GM18505 (cell line): Measurements from ENCODE around the gene SANBR.

Experiments
- ATAC-seq: cut with Tn5 transposase; IDR thresholded peaks from one replicate; pipeline ENCODE4 v1.9.1; 2021; ENCODE audit not compliant: unreplicated experiment
- POLR2A ChIP-seq: IDR thresholded peaks from 4 replicates; pipeline ENCODE4 v1.6.1; 2011; ENCODE audit warnings: borderline replicate concordance; ENCODE audit not compliant: insufficient read depth, insufficient read length; ENCODE audit errors: extremely low read depth

The SANBR gene

DNA sequence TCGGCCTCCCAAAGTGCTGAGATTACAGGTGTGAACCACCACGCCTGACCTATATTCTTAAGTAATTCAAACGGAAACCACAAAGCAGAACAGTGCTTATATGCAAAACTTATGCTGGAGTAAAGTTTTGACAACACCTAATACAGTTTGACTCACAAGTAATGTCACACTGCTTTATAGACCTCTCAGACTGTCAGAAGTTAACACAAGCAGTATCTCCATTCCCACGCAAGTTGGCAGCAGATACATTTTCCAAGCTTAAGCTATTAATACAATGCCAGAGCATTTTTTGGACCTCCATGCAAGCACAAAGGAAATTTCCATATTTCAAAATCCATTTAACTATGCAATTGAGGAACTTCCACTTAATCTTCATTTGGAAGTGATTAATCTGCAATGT, 21.0 kb upstream of the SANBR start:
- ATAC-seq = no peak
- TF ChIP-seq POLR2A = no peak

DNA sequence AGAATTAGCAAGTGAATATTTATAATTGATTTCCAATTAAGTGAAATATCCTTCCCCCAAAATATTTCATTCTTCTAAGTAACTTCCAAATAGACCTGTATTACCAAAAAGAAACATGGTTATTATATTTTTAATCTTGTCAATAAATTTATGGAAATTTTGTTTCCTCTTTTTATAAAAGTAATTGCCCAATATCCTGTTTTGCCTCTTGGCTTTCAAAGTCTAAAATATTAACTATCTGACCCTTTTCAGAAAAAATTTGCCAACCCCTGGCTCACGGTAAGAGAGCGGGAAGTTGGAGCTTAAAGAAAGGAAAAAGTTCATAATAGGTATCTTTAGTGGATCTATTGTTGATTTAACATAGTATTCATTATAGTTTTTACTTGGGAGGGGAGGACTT, 20.4 kb upstream of the SANBR start:
- no peak for ATAC-seq
- TF ChIP-seq POLR2A = no peak

DNA sequence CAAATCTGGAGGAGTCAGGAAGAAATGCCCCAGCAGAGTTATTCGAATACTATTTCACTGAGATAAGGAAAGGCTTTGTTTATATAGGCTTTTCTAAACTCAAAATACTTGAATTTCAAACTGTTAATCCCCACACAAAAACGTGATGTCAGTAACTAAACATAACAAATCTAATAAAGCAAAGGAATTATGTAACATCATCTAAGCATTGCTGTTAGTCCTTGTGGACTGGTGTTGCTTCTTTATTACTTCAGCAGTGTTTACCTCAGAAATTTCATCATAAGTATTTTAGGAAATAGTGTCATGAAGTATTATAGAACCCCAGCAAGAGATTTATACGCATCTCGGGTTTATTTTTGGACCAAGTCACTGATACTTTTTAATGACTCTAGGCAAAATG, 19.7 kb upstream of the SANBR start:
- TF ChIP-seq POLR2A = no peak
- no peak for ATAC-seq

DNA sequence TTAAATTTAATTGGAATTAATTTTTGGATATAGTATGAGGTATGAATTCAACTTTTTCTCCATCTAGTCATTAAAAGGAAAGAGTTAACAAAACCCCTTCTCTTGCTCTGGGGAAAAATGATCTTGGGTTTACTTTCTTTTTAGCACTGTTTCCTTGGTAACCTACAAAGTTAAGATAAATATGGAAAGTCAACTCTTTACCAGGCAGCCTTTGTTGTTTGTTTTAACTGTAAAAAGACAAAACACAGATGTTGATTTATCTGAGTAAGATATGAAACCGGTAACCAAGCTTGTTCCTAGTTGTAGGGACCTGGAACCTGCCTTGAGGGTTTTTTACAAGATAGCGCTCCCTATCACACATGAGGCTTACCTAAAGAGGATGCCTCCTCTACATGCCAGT, 10.1 kb upstream of the SANBR start:
- ATAC-seq = no peak

DNA sequence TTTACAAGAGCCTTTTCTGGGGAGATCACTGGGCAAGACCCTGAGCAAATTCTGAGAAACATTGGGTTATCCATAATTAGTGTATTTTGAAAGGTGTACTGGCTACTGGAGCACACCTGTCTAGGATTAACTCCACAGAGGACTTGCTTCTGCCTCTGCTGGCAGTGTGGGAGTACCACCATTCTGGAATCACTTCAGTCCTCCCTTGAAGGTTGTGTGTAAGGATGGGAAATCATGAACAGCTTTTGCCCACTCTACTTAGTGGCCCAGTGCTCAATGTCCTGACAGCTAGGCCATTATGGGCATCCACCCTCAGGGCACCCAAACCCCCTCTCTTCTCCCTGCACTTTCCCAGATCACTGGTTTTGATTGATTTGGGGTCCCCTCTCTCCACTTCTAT, 8.1 kb upstream of the SANBR start:
- TF ChIP-seq POLR2A = no peak
- no peak for ATAC-seq

More for the DNA sequence above, 10.1 kb upstream of the SANBR start:
- TF ChIP-seq POLR2A = no peak

DNA sequence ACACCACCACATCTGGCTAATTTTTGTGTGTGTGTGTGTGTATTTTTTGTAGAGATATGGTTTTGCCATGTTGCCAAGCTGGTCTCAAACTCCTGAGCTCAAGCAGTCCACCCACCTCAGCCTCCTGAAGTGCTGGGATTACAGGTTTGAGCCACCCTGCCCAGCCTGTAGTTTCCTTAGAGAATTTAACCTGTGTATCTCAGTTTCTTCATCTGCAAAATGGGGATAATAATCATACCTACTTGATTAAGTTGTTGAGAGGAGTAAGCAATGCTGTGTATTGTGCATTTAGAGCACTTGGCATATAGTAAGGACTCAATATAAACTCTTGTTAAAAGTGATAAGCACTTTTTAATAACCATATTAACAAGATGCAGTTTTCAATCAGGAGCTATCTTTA, 6.3 kb upstream of the SANBR start:
- TF ChIP-seq POLR2A = no peak
- ATAC-seq = no peak

DNA sequence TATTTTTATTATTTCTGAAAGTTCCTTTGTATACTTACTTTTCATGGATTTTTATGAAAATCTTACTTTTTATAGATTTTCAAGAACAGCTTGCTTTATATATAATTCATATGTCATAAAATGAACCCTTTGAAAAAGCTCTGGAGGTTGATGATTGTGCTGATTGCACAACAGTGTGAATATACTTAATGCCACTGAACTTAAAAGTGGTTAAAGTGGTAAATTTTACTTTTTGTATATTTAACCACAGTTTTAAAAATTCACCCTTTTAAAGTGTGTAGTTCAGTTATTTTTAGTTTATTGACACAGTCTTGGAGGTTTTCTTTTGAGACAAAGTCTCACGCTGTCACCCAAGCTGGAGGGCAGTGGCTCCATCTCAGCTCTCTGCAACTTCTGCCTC, 8.4 kb downstream of the SANBR start:
- no peak for ATAC-seq
- no peak for TF ChIP-seq POLR2A

DNA sequence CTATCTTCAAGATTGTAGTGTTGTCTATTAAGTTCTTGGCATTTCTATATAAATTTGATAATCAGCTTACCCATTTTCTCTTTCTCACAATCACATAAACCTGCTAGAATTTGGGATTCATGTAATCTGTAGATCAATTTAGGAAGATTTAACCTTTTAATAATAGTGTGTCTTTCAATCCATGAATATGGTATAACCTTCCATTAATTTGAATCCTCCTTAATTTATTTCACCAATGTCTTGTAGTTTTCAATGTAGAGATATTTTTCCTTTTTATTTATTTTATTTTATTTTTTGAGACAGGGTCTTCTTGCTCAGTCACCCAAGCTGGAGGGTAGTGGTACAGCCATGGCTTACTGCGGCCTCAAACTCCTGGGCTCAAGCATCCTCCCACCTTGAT, 20.2 kb downstream of the SANBR start:
- TF ChIP-seq POLR2A = no peak
- ATAC-seq = no peak

DNA sequence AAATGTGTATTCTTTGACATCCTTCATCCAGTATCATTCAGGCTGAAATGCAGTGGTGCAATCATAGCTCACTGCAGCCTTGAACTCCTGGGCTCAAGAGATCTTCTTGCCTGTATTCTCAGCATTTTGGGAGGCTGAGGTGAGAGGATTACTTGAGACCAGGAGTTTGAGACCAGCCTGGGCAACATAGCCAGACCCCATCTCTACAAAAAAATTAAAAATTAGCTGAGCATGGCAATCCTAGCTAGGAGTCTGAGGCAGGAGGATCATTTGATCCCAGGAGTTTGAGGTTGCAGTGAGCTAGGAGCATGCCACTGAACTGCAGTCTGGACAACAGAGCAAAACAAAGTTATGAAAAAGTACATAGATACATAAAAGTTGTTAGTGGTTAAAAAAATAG, 24.1 kb downstream of the SANBR start:
- TF ChIP-seq POLR2A = no peak
- no peak for ATAC-seq

DNA sequence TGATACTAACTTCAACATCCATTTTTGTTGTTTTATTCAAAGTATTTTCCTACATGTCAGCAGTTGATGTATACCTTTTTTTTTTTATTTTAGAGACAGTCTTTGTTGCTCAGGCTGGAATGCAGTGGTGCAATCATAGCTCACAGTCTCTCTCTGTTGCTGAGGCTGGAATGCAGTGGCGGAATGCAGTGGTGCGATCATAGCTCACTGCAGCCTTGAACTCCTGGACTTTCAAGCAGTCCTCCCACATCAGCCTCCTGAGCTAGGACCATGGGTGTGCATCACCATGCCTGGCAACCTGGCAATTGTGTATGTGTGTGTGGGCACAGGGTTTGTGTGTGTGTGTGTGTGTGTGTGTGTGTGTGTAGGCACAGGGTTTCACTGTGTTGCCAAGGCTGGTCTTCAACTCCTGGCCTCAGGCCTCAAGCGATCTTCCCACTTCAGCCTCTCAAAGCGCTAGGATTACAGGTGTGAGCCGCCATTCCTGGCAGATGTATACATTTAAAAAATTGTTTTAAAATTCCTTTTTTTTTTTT, 24.8 kb downstream of the SANBR start:
- no peak for ATAC-seq
- no peak for TF ChIP-seq POLR2A

DNA sequence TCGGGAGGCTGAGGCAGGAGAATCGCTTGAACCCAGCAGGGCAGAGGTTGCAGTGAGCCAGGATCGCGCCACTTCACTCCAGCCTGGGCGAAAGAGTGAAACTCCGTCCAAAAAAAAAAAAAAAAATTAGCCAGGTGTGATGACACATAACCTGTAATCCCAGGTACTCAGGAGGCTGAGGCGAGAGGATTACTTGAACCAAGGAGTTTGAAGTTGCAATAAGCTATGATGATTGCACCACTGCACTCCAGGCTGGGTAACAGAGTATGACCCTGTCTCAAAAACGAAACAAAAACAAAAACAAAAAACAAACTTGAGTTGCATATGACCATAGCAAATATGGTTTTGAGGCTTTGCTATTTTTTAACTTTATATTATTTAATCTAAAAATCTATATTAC, 25.8 kb downstream of the SANBR start:
- TF ChIP-seq POLR2A = no peak
- ATAC-seq = no peak

DNA sequence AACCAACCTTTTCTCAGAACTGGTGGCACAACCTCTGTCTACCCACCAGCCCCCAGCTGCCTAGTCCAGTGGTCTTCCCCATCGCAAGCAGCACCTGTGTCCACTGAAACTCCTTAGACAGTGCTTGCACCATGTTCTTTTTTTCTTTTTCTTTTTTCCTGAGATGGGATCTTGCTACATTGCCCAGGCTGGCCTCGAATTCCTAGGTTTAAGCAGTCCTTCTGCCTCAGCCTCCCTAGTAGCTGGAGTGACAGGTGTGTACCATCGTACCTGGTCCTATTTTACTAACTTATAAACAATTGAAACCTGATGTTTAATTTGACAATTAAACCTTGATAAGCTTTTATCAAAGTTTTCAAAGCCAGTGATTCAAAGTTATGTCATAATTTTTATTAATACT, 30.8 kb downstream of the SANBR start:
- TF ChIP-seq POLR2A = no peak
- no peak for ATAC-seq

DNA sequence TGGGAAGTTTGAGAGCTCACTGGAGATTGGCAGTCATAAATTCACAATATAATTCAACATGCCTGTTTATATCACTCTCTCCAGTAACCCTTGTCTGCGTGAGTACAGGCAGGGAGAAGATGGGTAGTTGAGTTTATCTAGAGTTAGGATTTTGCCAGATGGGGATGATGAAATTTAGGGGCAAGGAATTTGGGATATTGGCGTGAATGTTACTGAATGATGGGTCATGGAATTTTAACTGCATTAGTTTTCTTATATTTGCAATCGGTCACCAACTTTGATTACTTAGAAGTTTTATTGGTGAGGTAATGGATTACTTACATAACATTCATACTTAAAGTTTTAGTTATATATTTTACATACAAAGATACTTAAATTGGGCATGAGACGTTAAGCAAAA, 35.1 kb downstream of the SANBR start:
- no peak for ATAC-seq
- no peak for TF ChIP-seq POLR2A

DNA sequence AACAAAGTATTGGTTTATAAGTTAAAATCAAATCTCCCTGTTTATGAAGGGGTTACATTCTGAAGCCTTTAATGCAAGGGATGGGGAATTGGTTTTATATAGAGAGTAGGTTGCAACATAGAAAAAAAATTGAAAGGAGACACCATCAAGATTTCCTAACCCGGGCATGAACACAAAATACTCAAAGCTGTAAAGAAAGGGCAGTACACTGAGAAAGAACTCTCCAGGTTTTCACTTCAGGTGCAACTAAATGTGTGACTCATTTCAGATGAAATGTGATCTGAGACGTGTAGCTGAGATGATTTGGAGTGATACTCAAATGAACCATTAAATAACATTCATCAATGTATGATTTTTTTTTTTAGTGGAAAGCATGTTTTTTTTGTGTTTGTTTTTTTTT, 43.6 kb downstream of the SANBR start:
- ATAC-seq = no peak
- no peak for TF ChIP-seq POLR2A

DNA sequence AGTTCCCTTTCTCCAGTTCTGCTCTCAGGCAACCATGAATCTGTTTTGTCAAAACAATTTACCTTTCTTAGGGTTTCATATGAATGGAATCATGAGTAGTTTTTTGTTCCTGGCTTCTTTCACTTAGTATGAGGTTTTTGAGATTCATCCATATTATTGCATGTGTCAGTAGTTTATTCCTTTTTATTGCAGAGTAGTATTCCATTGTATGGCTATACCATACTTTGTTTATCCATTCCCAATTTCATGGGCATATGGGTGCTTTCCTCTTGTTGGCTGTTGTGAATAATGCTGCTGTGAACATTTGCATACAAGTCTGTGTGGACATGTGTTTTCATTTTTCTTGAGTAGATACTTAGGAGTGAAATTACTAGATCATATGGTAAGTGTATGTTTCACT, 46.0 kb downstream of the SANBR start:
- no peak for ATAC-seq
- TF ChIP-seq POLR2A = no peak

DNA sequence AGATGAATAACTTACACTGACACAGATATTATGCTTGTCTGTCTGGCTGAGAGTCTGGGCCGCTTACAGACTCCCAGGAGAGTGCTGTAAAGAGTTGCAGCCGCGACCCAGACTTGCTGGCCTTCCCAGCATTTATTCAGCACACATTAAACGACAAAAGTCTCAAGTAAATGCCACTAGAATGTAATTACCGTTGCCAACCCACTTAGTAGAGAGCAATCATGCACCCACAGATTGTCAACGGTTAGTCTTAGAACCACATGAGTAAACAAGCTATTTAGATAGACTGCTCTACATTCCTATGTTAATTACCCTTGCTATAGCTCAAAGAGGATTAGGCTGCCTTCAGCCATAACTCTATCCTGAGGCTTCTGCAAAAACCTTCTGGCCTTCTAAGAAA, 48.5 kb downstream of the SANBR start:
- no peak for ATAC-seq
- TF ChIP-seq POLR2A = no peak
